ENCODE data around the gene CFAP73. TPM values are rescaled to one million over a fixed set of nuclear protein-coding genes. Genes with fewer than 3 reads are reported as not detected.

CFAP73 gene
- total and polyA plus RNA-seq, 2 of the 8 experiments (the other 6 are each of a cell fraction or from before 2014, with no cell fraction given) = 0.45 to 0.56 TPM

DNA sequence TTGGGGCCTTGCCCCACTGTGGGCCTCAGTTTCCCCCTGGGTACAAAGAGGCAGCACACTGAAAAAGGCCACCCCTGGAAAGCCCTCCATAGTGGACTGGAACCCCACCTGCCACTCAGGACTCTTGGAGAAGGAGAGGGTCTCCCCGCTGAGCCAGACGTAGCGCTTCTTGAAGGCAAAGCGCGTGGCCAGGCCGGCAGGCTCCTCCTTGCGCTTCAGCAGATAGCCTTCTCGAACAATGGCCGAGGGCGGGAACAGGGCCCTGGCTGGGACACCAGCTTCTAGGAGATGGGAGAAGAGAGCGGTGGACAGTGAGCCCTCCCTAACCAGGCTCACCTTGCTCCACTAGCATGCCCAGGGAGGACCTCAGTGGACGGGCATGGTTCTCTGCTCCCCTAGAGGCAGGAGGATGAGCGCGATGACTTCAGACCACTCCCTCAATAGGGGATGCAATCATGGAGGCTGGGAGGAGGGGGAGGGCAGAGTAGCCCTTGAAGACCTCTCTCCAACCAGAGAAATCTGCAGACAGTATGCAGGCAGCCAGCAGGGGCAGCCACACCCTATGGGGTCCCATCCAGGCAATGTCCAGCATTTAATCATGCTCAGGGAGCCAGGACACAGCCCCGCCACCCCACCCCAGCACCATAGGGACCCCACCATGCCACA is 43.8 kb upstream of the CFAP73 start:
- FAIRE-seq = no peak
- no peak for TF ChIP-seq USF2 (IDR thresholded peaks at IDR 0.05; ENCODE audit: low read length)
- no peak for TF ChIP-seq SUZ12 (IDR thresholded peaks at IDR 0.05; ENCODE audit: low read length)
- TF ChIP-seq PHF8 (conservative IDR thresholded peaks at IDR 0.05; ENCODE audit: low read depth, low read length) = no peak
- TF ChIP-seq BACH1 (IDR thresholded peaks at IDR 0.05; ENCODE audit: low read length) = no peak
- no peak for TF ChIP-seq RXRA (IDR thresholded peaks at IDR 0.05; ENCODE audit: insufficient read depth, low read depth, low read length)
- no peak for TF ChIP-seq JUN (IDR thresholded peaks at IDR 0.05; ENCODE audit: low read depth, low read length)

More for the DNA sequence above, 43.8 kb upstream of the CFAP73 start:
- Histone ChIP-seq H3K4ac (replicated peaks; ENCODE audit: insufficient read length, low read depth, low read length) (no peak overlapping the region), H3K18ac (ENCODE audit: extremely low read depth, low read length) (no peak overlapping the region), H4K91ac (replicated peaks; ENCODE audit: insufficient read length, low read length) (no peak overlapping the region), H2BK12ac (ENCODE audit: low read depth, low read length) (no peak overlapping the region), H3K36me3 (ENCODE audit: control insufficient read depth in 2 of 4, insufficient read depth in 4 of 4, low read length in 3 of 4) (no peaks in the 10 kb centered on the region), H4K8ac (ENCODE audit: extremely low read depth, insufficient read depth, low read length) (no peak overlapping the region; the same call in 1 of the 2 replicates), H2BK5ac (ENCODE audit: low read depth, low read length) (no peak overlapping the region), H2BK20ac (ENCODE audit: low read length) (no peak overlapping the region), H3K4me2 (ENCODE audit: insufficient read depth in 1 of 2, low read depth in 2 of 2, low read length in 2 of 2) (no peak overlapping the region), H2BK15ac (ENCODE audit: low read length) (no peak overlapping the region), H3K79me1 (ENCODE audit: low read depth, low read length) (no peaks in the 10 kb centered on the region), H3K56ac (replicated peaks; ENCODE audit: insufficient read length, low read depth, low read length) (no peak overlapping the region), H2AFZ (ENCODE audit: low read length) (no peak overlapping the region), H3K9me3 (ENCODE audit: insufficient read depth in 2 of 2, low read depth in 1 of 2, low read length in 1 of 2) (no peaks in the 10 kb centered on the region), H3K23me2 (ENCODE audit: low read depth, low read length) (peaks cover 2% of the 10 kb centered on the region; the same call in 1 of the 2 replicates), H4K20me1 (replicated peaks in 1 of 2; ENCODE audit: control insufficient read depth in 1 of 2, insufficient read depth in 2 of 2, low read length in 2 of 2) (no peaks in the 10 kb centered on the region), H2AK5ac (ENCODE audit: low read depth, low read length) (no peak overlapping the region), H3K23ac (ENCODE audit: insufficient read length) (no peak overlapping the region), H4K5ac (ENCODE audit: insufficient read length, low read depth, low read length) (no peak overlapping the region), H3K27ac (ENCODE audit: low read depth, low read length) (no peak overlapping the region), H3K14ac (ENCODE audit: insufficient read length) (no peak overlapping the region), H2BK120ac (replicated peaks; ENCODE audit: low read depth, low read length) (no peak overlapping the region), H3K79me2 (ENCODE audit: control insufficient read depth in 1 of 2, insufficient read depth in 2 of 2, low read length in 2 of 2) (no peaks in the 10 kb centered on the region), H3K9ac (replicated peaks in 1 of 4; ENCODE audit: extremely low read depth in 1 of 4, low read depth in 3 of 4, low read length in 3 of 4) (no peak overlapping the region), H3K4me1 (replicated peaks in 1 of 4; ENCODE audit: control insufficient read depth in 3 of 4, insufficient read depth in 4 of 4, low read length in 3 of 4) (peaks cover 0 to 3% (median 1%) of the 10 kb centered on the region in 4 experiments; a peak in 2 of 7 replicates), H3K4me3 (ENCODE audit: extremely low read depth in 1 of 4, insufficient read depth in 2 of 4, low read depth in 3 of 4, low read length in 4 of 4) (no peak overlapping the region), H3K27me3 (replicated peaks in 1 of 4; ENCODE audit: control insufficient read depth in 3 of 4, extremely low read depth in 1 of 4, insufficient read depth in 3 of 4, low read length in 3 of 4) (0 out of 7 replicates have a peak, but pooled peaks cover 0 to 2% (median 0%) of the 10 kb centered on the region in 4 experiments)
- POLR2A ChIA-PET (ENCODE audit: partially characterized antibody) = interaction anchor here (4.4 kb wide), 1 partner anchor 14 kb away, joined by 14 read pairs; no protein-coding TSS in a partner anchor
- 77% methylated on average over 12 of the region's 15 CpGs; no CpG with 5 or more reads in 1 of the 2 experiments for WGBS, 2 experiments (ENCODE audit: extremely low coverage in 1 of 2, insufficient coverage in 1 of 2, insufficient read length in 1 of 2, insufficient replicate concordance in 2 of 2, low coverage in 1 of 2, low lambda C conversion rate in 2 of 2, missing lambda C conversion rate in 1 of 2)
- DNase-seq (ENCODE audit: low read depth in 1 of 2, low spot score in 2 of 2) = no peak
- CTCF ChIA-PET (ENCODE audit: partially characterized antibody) = interaction anchor here (0.6 to 2.1 kb wide), 6 partner anchors 8 to 221 kb away, joined by 3 to 14 read pairs (median 4); no protein-coding TSS in a partner anchor

Measured in H1 (cell line).